Glutamatergic neuron (in vitro differentiated cells): ENCODE data around the gene LCE5A. TPM values are rescaled to one million over a fixed set of nuclear protein-coding genes. Genes with fewer than 3 reads are reported as not detected.

ENCODE experiments used
- DNase-seq: peaks from one replicate; pipeline ENCODE4 v3.0.0; 2022
- H3K27ac Mint-ChIP-seq: one replicate; pipeline ENCODE4 v1.8.0; 2020; ENCODE audit warnings: mild to moderate bottlenecking, mixed read lengths, inconsistent platforms; ENCODE audit not compliant: unreplicated experiment
- H3K27me3 Mint-ChIP-seq: one replicate; pipeline ENCODE4 v1.8.0; 2020; ENCODE audit warnings: mild to moderate bottlenecking, moderate library complexity, mixed read lengths, inconsistent platforms; ENCODE audit not compliant: unreplicated experiment
- H3K36me3 Mint-ChIP-seq: one replicate; pipeline ENCODE4 v1.8.0; 2020; ENCODE audit warnings: mild to moderate bottlenecking, mixed read lengths, inconsistent platforms; ENCODE audit not compliant: unreplicated experiment
- H3K4me1 Mint-ChIP-seq: one replicate; pipeline ENCODE4 v1.8.0; 2020; ENCODE audit warnings: mild to moderate bottlenecking, low read depth, mixed read lengths, inconsistent platforms; ENCODE audit not compliant: unreplicated experiment
- H3K4me3 Mint-ChIP-seq: one replicate; pipeline ENCODE4 v1.8.0; 2020; ENCODE audit warnings: mild to moderate bottlenecking, mixed read lengths, inconsistent platforms; ENCODE audit not compliant: unreplicated experiment
- H3K9me3 Mint-ChIP-seq: one replicate; pipeline ENCODE4 v1.8.0; 2020; ENCODE audit warnings: mild to moderate bottlenecking, moderate library complexity, mixed read lengths, inconsistent platforms; ENCODE audit not compliant: unreplicated experiment
- total RNA-seq: library from RNA; stranded (reverse); fragmentation: NEBNext Ultra II Directional; extraction: Animal tissue kit (Norgen Biotek cat#: 25700); gene quantifications from one replicate; pipeline ENCODE4 v1.2.1, GENCODE V29; 2021; ENCODE audit not compliant: unreplicated experiment
- TF ChIP-seq, protein P1 (sequence below): fragments of 200-600 bp; sonication (generic); IDR thresholded peaks from one replicate; pipeline ENCODE4 v1.5.0; 2021; ENCODE audit not compliant: partially characterized antibody, unreplicated experiment

The LCE5A gene
- total RNA-seq, 1 donor from 2014 or later = not detected

DNA sequence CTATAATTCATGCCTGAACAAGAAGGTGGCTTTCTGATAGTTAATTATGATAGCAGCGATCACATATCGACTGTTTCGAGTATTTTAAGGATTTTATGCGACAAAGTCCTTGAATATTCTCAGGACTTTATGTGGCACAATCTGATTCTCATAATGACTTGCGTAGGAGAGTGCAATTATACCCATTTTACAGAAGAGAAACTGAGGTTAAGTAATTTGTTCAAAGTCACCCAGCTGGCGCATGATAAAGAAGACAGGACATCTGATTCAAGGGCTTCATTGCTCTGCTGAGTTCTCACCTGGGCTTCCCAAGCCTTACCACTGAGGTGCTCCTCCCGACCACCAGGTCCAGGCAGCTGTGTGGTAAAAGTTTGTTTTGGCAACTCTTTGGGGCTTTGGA, 5.5 kb downstream of the LCE5A start:
- no peak for DNase-seq
- Mint-ChIP-seq H3K36me3 (no peaks in the 10 kb centered on the region), H3K4me3 (peak overlapping the region; percentile 61), H3K9me3 (peaks cover 2% of the 10 kb centered on the region), H3K27me3 (peaks cover 3% of the 10 kb centered on the region), H3K27ac (no peak overlapping the region), H3K4me1 (no peaks in the 10 kb centered on the region)
- TF ChIP-seq, protein P1, sequence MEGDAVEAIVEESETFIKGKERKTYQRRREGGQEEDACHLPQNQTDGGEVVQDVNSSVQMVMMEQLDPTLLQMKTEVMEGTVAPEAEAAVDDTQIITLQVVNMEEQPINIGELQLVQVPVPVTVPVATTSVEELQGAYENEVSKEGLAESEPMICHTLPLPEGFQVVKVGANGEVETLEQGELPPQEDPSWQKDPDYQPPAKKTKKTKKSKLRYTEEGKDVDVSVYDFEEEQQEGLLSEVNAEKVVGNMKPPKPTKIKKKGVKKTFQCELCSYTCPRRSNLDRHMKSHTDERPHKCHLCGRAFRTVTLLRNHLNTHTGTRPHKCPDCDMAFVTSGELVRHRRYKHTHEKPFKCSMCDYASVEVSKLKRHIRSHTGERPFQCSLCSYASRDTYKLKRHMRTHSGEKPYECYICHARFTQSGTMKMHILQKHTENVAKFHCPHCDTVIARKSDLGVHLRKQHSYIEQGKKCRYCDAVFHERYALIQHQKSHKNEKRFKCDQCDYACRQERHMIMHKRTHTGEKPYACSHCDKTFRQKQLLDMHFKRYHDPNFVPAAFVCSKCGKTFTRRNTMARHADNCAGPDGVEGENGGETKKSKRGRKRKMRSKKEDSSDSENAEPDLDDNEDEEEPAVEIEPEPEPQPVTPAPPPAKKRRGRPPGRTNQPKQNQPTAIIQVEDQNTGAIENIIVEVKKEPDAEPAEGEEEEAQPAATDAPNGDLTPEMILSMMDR = no peak

DNA sequence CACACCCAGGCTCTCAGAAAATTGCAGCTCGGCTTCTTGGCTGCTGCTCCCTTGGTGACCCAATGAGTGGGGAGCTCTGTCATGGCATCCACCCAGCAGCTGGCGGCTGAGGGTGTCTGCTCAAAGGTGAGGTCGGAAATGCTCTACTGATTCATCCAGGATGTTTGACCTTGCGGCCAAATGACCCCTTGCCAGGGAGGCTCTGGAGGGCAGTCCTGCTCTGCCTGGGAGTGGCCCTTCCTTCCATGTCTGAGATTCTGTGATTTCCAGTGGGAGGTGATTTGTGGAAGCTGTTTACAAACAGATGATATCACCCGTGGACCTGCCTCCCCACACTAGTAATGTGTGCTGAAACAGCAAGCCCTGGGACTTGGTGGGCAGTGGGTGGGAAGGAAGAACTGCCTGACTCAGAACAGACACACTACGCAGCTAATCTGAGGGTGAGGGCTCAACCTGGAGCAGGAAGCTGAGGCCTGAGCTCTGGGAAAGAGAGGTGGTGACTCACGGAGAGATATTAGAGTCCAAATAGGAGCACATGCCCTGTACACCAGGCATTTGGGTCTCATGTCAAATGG, 6.7 kb downstream of the LCE5A start:
- Mint-ChIP-seq H3K27ac (no peak overlapping the region), H3K4me1 (no peaks in the 10 kb centered on the region), H3K4me3 (no peak overlapping the region), H3K9me3 (peaks cover 2% of the 10 kb centered on the region), H3K36me3 (no peaks in the 10 kb centered on the region), H3K27me3 (peaks cover 3% of the 10 kb centered on the region)
- DNase-seq = no peak
- TF ChIP-seq, protein P1 = no peak

DNA sequence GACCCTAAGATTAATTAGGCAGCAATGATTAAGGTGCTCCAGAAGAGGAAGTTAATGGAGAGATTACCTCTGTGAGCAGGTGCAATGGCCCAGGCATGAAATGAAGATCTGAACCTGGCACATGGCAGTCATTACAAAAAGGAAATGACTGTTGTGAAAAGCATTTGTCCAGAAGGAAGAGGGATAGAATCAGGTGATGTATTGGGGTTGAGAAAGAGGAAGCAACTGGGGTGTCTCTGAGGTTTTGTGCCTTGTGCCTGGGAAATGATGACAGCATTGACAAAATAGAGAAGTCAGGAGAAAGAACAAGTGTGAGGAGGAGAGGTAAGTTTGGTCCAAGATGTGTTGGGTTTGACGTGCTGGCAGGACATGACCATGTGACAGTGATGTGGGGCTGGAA, 9.2 kb downstream of the LCE5A start:
- Mint-ChIP-seq H3K27ac (no peak overlapping the region), H3K27me3 (no peaks in the 10 kb centered on the region), H3K36me3 (no peaks in the 10 kb centered on the region), H3K9me3 (no peaks in the 10 kb centered on the region), H3K4me1 (no peaks in the 10 kb centered on the region), H3K4me3 (no peak overlapping the region)
- TF ChIP-seq, protein P1 = no peak
- no peak for DNase-seq

DNA sequence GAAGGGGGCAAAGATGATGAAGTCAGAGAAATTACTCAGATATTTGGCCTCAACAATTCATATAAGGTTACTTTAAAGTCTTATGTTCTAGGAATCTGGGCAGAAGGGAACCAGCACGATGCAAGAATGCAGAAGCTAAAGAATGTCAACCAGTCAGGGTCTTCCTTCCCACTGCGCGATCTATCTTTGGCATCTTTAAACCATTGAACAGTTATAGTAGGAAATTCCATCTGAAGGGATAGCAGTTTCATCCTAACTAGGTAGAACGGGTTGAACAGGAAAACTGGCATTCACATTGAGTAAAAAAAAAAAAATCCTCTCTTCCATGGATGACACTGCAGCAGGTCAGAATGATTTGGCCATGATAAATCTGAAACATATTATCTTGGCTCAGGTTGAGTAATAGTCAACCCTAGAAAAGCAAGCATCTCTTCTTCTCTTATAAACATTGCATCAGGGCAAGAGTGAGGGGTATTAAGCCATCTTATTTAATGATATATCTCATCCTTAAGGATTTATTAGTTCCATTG, 10.0 kb downstream of the LCE5A start:
- TF ChIP-seq, protein P1 = no peak
- no peak for DNase-seq
- H3K27ac Mint-ChIP-seq = no peak overlapping the region
- H3K27me3 Mint-ChIP-seq = no peaks in the 10 kb centered on the region
- no peaks in the 10 kb centered on the region for H3K36me3 Mint-ChIP-seq
- no peaks in the 10 kb centered on the region for H3K9me3 Mint-ChIP-seq
- no peak overlapping the region for H3K4me3 Mint-ChIP-seq
- H3K4me1 Mint-ChIP-seq = no peaks in the 10 kb centered on the region

DNA sequence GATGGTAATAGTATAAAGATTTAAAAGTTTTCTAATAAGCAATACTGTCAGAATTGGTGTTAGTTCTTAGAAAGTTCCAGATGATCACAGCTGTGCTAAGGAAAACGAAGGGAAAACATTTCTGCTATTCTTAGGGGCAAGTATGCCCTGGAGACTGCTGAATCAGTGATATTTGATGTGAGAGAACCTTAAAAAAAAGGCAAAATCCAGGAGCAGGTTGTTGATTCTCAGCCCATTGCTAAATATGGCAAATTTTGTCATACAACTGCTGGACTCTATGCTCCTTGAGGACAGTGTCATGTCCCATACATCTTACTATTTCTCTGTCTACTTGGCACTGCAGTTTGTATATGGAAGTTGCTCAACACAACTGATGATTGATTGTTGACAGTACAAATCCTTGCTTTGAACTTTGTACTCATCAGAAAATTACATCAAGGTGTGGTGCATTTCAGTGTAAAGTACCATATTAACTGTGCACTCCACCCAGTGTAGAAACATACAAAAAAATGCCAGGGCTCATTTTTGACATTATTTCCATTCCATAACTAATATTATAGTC, 14.6 kb downstream of the LCE5A start:
- no peaks in the 10 kb centered on the region for H3K9me3 Mint-ChIP-seq
- H3K36me3 Mint-ChIP-seq = no peaks in the 10 kb centered on the region
- H3K27me3 Mint-ChIP-seq = peaks cover 2% of the 10 kb centered on the region
- H3K4me3 Mint-ChIP-seq = no peak overlapping the region
- no peaks in the 10 kb centered on the region for H3K4me1 Mint-ChIP-seq
- H3K27ac Mint-ChIP-seq = no peak overlapping the region
- no peak for DNase-seq
- TF ChIP-seq, protein P1 = no peak
